GM19193 (cell line): ENCODE results near the gene FAM120B.

Source experiments
- POLR2A ChIP-seq: IDR thresholded peaks from 4 replicates; pipeline ENCODE4 v1.6.1; 2011; ENCODE audit not compliant: insufficient read depth, insufficient read length; ENCODE audit errors: extremely low read depth

Gene FAM120B

DNA sequence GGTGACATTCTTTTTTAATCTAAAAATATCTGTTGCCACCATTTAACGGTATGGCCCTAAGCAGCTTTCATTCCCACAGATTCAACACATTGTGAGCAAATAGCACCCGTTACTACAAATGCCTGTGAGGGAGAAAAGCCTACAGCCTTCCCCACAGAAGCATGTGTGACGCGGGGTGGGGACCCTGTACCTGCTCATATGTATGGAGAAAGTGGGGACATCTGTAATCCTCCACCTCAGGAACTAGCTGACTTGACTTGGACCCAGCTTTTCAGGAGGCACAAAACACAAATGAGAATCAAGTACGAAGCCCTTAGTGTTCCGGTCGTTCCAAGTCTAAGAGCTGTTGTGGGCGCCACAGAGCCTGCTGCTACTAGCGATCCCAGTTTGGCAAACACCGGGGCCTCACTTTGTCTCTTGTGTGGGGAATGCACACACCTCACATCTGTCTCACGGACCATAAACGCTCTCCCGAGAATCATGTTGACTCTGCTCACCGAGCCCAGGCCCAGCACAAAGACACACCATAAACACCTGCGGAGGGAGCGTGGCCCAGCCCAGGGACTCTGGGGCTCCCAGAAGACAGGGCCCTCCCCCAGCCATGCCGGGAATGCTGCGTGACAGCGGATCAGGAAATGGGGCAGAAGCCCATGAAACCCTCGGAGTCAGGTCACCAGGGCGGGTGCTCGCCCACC, 37.3 kb upstream of the FAM120B start:
- no peak for TF ChIP-seq POLR2A

DNA sequence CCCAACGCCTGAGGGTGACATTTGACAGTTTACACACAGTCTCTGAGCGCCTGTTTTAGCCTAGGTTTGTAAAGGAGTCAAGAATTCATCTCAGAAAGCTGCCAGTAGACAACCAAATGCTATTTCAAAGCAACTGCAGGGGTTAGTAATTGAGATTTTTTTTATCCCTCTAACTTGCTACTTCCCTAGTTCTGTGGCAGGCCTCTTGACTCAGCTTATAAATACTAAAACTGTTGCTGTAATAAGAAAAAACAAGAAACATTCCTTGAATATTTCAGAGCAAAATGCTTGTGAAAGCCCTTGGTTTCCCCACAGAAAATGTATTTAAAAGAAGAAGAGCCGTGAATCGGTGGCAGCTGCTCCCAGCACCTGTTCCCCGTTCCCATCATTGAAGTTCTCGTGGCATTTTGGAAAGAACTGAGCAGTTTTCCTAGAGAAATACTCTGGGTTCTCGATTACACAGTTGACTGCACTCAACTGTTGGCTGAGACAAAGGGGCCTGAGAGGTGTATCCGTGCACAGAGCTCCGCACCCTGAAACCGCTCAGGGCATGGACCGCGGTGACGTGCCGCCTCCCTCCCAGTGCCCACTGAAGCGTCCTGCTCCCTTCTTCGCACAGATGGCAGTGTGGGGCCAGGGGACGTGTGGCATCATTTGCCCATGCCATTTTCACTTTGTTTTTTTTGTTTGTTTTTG, 36.6 kb upstream of the FAM120B start:
- TF ChIP-seq POLR2A, result no peak

DNA sequence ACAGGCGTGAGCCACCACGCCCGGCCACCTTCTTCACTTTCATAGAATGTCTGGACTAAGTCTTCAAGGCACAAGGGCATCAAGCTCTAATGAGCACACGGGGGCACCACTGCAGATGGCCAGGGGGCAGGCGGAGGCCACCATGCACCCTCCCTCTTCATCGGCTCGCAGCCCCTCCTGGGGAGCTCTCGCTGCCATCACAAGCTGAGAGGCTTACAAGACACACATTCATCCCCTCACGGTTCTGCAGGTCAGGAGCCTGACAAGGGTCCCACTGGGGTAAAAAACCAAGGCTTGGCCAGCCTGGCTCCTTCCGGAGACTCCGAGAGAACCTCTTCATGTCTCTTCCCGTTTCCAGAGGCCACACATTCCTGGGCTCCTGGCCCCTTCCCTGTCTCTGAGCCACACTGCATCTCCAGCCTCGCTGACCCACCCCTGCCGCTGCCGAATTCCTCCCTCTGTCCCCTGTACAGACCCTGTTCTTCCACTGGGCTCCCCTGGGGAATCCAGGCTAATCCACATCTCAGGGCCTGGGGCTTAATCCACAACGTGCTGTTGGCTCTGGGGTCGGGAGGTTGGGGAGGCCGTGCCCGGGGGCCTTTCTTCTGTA, 35.5 kb upstream of the FAM120B start:
- no peak for TF ChIP-seq POLR2A

DNA sequence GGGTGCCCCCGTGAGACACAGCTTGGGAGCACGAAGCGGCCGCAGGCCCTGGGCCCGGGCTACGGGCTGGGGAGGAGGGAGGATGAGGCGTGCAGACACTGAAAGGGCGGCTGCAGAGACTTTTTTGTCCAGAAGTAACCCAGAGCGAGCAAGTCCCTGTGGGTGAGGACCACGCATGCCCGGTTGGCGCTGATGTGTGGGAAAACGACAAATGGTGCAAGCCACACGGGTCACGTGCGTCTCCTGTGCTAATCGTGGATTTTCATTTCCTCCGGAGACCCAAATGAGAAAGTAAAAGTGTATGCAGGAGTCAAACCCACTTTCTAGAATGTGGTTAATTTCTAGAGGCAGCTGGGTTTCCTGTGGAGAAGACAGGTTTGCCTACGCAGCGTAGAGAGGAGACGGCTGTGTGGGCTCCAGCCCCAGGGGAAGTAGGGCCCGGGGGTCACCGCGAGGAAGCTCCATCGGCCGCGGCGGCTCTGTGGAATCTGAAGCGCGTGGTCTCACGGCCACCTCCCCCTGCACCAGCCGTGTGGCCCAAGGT, 34.7 kb upstream of the FAM120B start:
- no peak for TF ChIP-seq POLR2A

DNA sequence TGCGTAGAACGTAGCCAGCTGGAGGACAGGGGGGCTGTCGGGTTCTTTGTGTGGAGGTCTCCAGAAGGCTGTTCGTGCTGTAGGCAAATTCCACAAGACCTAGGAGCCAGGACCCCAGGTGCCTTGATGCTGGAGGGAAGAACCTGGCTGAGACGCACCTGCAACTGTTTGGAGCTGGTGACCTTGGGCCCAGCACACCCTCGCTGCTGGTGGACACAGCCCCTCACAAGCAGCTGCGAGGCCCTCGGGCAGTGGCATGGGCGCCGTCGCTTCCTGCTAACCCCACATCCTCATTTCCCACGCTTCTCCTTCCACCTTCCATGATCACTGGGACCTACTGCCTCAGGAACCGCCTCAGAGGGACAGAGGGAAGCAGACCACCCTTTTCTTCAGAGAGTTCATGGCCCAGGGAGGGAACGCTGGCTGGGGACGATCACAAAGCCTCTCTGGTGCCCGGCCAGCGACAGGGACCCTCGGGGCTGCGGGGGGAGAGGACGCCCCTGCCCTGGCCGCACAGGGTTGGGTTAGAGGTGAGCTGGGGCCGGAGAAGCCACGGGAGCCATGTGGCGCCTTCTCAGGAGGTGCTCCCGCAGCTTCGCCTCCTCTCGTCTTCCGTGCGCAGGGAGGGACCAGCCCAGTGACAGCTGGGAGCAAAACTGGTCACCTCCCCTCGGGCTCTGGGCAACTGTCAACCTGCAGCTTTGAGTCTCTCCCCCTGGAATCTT, 34.1 kb upstream of the FAM120B start:
- no peak for TF ChIP-seq POLR2A

DNA sequence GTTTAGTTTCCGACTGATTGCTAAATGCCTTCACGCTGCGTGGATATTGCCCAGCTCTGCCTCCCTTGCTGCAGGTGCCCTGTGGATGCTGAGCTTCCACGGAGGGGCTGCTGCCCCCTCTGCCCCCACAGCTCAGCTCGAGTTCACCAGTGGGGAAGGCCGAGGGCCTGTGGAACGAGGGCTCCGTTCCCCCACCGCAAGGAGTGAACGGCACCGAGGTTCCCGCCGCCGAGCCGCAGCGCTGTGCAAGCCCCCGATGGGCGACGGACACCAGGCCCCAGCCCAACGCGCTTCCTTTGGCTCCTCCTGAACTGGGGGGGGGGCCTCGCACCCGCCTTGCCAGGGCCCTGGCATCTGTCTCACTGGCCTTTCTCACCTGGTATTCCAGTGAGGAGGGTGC, 33.4 kb upstream of the FAM120B start:
- no peak for TF ChIP-seq POLR2A

DNA sequence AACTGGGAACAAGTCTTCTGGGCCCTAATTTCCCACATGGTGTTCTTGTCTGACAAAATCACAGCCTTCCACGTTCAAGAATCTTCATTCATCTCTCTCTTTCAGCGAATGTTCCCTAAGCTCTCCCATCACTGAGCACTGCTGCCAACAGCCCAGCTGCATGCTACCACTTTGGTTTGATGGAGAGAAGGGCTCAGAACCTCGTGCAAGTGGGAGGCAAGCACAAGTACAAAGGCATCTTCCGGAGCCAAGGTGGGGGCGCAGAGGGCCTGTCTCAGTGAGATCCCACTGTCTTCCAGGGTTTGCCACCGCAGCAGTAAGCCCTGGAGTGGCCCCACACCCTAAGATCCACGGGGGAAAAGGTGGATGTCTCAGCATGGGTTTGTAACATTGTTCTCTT, 32.9 kb upstream of the FAM120B start:
- no peak for TF ChIP-seq POLR2A

DNA sequence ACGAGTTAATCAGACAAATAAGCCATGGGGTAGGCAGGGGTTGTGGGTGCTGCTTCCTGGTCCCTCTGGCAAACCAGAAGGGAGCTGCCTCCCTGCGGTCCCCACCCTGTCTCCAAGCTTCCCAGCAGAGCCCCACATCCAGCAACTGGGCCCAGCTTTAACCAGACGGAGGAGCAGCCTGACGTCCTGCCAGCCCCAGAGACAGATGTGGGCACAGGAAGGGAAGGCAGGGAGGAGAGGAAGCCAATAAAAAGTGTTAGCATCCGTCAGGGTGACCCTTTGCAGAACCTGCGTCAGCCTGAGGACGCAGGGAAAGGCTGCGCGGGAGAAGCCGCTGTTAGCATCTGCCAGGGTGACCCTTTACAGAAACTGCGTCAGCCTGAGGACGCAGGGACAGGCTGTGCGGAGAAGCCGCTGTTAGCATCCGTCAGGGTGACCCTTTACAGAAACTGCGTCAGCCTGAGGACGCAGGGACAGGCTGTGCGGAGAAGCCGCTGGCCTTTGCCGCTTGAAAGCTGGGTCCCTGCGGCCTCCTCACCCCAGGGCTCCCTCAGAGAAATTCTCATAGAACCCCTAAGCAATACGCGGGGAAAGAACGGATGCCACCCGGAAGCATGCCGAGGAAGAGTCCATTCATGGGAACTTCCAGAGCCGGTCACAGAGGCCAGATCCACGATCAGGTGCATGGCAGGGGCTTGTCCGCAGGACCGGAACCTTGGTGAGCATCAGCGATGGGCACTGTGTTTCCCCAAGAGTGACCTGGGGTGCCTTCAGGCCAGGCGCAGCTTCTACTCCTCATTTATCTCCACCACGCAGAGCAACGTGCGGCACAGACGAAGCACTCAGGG, 31.6 kb upstream of the FAM120B start:
- no peak for TF ChIP-seq POLR2A

DNA sequence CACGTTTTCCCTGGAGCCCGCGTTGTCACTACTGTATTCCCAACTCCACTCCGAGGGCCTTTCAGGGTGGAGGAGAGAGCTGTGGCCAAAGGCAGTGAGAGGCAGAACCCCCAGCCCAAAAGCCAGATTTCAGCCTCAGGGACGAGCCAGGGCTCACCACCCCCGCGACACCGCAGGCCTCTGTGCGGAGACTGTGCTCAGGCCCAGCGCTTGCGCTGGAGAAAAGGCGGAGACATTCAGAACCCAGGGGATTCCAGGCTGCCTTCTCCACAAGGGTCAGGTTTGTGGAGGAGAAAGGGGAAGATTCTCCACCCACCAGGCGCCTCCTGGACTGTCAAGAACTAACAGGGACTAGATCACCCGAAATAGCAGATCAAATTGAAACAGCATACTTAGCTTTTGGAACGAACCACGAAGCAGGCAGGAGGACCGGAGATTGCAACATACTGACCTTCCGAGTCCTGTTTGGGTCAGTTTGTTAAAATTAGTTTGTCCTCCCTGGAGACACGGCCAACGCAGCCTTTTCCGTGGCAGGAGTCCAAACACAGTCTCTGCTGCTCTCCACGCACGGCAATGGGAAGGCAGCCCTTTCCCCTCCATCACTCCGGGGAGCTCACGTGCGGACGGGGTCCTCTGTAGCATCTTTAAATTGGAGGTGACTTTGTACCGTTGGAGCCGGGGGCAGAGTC, 30.0 kb upstream of the FAM120B start:
- TF ChIP-seq POLR2A, result no peak

DNA sequence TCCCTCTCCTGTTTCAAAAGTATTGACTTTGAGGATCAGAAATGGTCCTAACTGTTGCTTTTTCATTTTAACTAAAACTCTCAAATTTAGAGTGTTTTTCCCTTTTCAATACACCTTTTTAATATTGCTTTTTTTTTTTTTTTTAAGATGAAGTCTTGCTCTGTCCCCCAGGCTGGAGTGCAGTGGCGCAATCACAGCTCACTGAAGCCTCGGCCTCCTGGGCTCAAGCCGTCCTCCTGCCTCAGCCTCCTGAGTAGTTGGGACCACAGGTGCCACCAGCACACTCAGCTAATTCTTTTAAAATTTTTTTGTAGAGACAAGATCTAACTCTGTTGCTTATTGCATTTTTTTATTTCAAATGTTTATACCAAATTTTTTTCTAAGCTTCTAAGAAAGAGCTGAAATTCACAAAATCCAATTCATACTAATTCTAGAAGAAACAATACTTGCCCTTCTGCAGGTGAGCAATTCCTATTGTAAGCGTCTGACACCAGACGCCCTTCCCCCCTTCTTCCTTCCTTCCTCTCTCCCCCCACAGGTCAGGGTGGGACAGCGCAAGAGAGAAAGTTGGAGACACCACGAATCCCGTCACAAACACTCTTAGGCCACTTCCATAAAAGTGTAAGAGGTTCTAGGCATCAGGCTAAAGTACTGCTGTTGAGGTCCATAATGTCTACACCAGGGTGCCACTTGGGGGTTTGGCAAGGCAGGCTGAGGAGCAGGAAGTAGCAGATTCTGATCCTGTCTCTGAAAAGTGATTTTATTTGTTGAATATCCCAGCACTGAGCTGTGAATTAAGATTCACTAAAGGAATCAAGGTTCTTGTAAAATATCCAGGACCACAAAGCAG, 28.4 kb upstream of the FAM120B start:
- no peak for TF ChIP-seq POLR2A

DNA sequence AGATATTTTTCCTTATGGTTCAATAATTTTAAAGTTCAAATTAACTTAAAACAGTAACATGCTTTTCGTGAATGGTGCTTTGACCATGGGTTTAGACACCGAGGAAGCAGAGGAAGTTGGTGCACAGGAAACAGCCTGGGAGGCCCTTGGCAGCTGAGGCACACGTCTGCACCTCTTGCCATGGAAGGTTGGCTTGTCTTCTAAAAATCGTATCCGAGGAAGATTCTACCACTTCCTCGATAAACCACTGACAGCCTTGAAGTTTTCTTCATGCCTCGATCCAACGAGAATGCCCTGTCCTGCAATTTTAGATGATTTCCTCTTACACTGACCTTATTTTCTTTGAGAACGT, 27.8 kb upstream of the FAM120B start:
- no peak for TF ChIP-seq POLR2A

DNA sequence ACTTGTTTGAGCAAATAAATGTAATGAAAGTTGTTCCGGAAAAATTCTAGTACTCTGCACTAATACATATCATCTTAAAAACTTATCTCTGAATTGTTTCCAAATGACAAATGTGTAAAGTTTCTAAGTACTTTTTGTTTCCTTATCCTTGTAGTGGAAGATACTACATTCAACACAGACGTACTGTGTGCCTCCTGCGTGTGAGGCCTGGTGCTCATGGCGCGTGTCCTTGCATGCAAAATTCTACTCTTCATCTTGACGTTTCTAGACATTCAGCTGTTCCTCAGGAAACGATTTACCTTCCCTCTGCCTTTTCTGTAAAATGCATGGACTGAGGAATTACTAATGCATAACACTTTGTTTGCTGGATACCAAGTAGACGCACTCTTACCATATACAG, 27.1 kb upstream of the FAM120B start:
- TF ChIP-seq POLR2A, result no peak
